HCT116 (cell line): ENCODE measurements around the gene MAP10. TPM values are rescaled to one million over a fixed set of nuclear protein-coding genes. Genes with fewer than 3 reads are reported as not detected.

Experiments used
- ATAC-seq: fragments of 200-7000 bp; cut with Tn5 transposase; 2 replicates; pipeline ENCODE4 v1.9.1; 2020; ENCODE audit warnings: mild to moderate bottlenecking, moderate library complexity
- BruUV-seq: library from RNA; stranded (reverse); fragments of 400-500 nt; replicated peaks from 2 replicates; lab custom pipeline; 2021; lab: Mats Ljungman, UMichigan
- CTCF ChIA-PET: fragments of 300-600 bp; sonication (Branson Sonifier 250); formaldehyde crosslinking; loops from one replicate; lab custom pipeline; 2021; ENCODE audit warnings: antibody characterized with exemption; lab: Charles Lee
- POLR2A ChIA-PET: fragments of 300-600, 350-600 bp; sonication (Branson Sonifier 250); formaldehyde crosslinking; loops from one replicate; lab custom pipeline; 2021; ENCODE audit warnings: antibody characterized with exemption; lab: Charles Lee
- RAD21 ChIA-PET, 2 experiments: fragments of 300-600 bp; sonication (Branson Sonifier 250); formaldehyde crosslinking; loops; one replicate each; lab custom pipeline; 2023; ENCODE audit warnings: low total read pairs in 2 of 2; ENCODE audit not compliant: uncharacterized antibody in 2 of 2, unreplicated experiment in 2 of 2, low non-redundant PET in 1 of 2; lab: Charles Lee
- DNase-seq: peaks from one replicate; pipeline ENCODE4 v3.0.0-alpha.2; 2010; ENCODE audit warnings: low read depth, low spot score
- H2AFZ ChIP-seq: fragments of 200-600 bp; shearing (Covaris generic), sonication (generic); 2 replicates; pipeline ENCODE4 v1.6.1; 2017; ENCODE audit warnings: low read depth, mixed run types, mixed read lengths, antibody characterized with exemption, low read length; ENCODE audit not compliant: poor library complexity, severe bottlenecking
- H3K27ac ChIP-seq: 2 replicates; pipeline ENCODE4 v1.5.1; 2012; ENCODE audit warnings: low read depth, low read length
- H3K27me3 ChIP-seq: fragments of 200-600 bp; sonication (generic); 2 replicates; pipeline ENCODE4 v1.6.1; 2016; ENCODE audit warnings: mixed run types, low read length, mixed read lengths; ENCODE audit not compliant: insufficient read depth
- H3K36me3 ChIP-seq, 2 experiments: fragments of 200-500 bp in 1 of 2; fragments of 200-600 bp in 1 of 2; sonication (Bioruptor generic) in 1 of 2; sonication (generic) in 1 of 2; 2 replicates each; pipeline versions ENCODE4 v1.5.1 to v1.6.1; 2014 to 2016; ENCODE audit warnings: low read length in 2 of 2, inconsistent platforms in 1 of 2, mixed read lengths in 1 of 2, mixed run types in 1 of 2; ENCODE audit not compliant: insufficient read depth in 2 of 2, control insufficient read depth in 1 of 2
- H3K4me1 ChIP-seq, 2 experiments: fragments of 200-600 bp in 1 of 2; sonication (generic) in 1 of 2; 2 replicates each; pipeline versions ENCODE4 v1.5.1 to v1.6.1; 2012 to 2017; ENCODE audit warnings: low read length in 2 of 2, inconsistent platforms in 1 of 2, mild to moderate bottlenecking in 1 of 2, mixed read lengths in 1 of 2, mixed run types in 1 of 2, moderate library complexity in 1 of 2; ENCODE audit not compliant: insufficient read depth in 2 of 2, control insufficient read depth in 1 of 2
- H3K4me2 ChIP-seq: fragments of 200-600 bp; sonication (generic); 2 replicates; pipeline ENCODE4 v1.6.1; 2017; ENCODE audit warnings: mixed run types, low read length, mixed read lengths
- H3K4me3 ChIP-seq, 2 experiments: fragments of 200-600 bp in 1 of 2; sonication (generic) in 1 of 2; replicated peaks in 1 of 2; 2 replicates each; pipeline ENCODE4 v1.5.1; 2011 to 2016; ENCODE audit warnings: low read length in 2 of 2, control low read depth in 1 of 2, low read depth in 1 of 2, mild to moderate bottlenecking in 1 of 2, mixed read lengths in 1 of 2, mixed run types in 1 of 2
- H3K79me2 ChIP-seq: fragments of 200-600 bp; sonication (generic); 2 replicates; pipeline ENCODE4 v1.6.1; 2017; ENCODE audit warnings: mild to moderate bottlenecking, mixed run types, low read length, moderate library complexity, mixed read lengths; ENCODE audit not compliant: insufficient read depth
- H3K9ac ChIP-seq: fragments of 200-600 bp; sonication (generic); 2 replicates; pipeline ENCODE4 v1.6.1; 2016; ENCODE audit warnings: low read length, mixed read lengths
- H3K9me2 ChIP-seq: fragments of 200-600 bp; sonication (generic), shearing (Covaris generic); 2 replicates; pipeline ENCODE4 v1.6.1; 2017; ENCODE audit warnings: mixed run types, mild to moderate bottlenecking, moderate library complexity; ENCODE audit not compliant: insufficient read depth
- H3K9me3 ChIP-seq, 2 experiments: fragments of 200-500 bp in 1 of 2; fragments of 200-600 bp in 1 of 2; sonication (Bioruptor generic) in 1 of 2; sonication (generic) in 1 of 2; 2 replicates each; pipeline ENCODE4 v1.6.1; 2014 to 2017; ENCODE audit warnings: low read length in 2 of 2, mixed read lengths in 2 of 2, inconsistent platforms in 1 of 2, low read depth in 1 of 2, mild to moderate bottlenecking in 1 of 2, mixed run types in 1 of 2, moderate library complexity in 1 of 2; ENCODE audit not compliant: control insufficient read depth in 1 of 2, insufficient read depth in 1 of 2
- H4K20me1 ChIP-seq: fragments of 200-600 bp; sonication (generic), shearing (Covaris generic); 2 replicates; pipeline ENCODE4 v1.6.1; 2017; ENCODE audit warnings: mixed run types, mild to moderate bottlenecking, moderate library complexity; ENCODE audit not compliant: insufficient read depth
- CBX3 ChIP-seq: IDR thresholded peaks from 2 replicates; pipeline ENCODE4 v1.6.1; 2012; ENCODE audit warnings: low read depth
- CEBPB ChIP-seq: IDR thresholded peaks from 2 replicates; pipeline ENCODE4 v1.6.1; 2012; ENCODE audit warnings: low read depth
- EGR1 ChIP-seq: IDR thresholded peaks from 2 replicates; pipeline ENCODE4 v1.6.1; 2012; ENCODE audit warnings: low read depth
- ELF1 ChIP-seq: IDR thresholded peaks from 2 replicates; pipeline ENCODE4 v1.6.1; 2012; ENCODE audit warnings: low read depth, borderline replicate concordance
- EZH2phosphoT487 ChIP-seq: fragments of 200-600 bp; IDR thresholded peaks from 2 replicates; pipeline ENCODE4 v1.6.1; 2018; ENCODE audit warnings: antibody characterized with exemption, borderline replicate concordance
- FOSL1 ChIP-seq: IDR thresholded peaks from 2 replicates; pipeline ENCODE4 v1.6.1; 2012; ENCODE audit warnings: low read depth
- POLR2AphosphoS5 ChIP-seq: IDR thresholded peaks from 2 replicates; pipeline ENCODE4 v1.6.1; 2011; ENCODE audit warnings: mild to moderate bottlenecking, low read depth, low read length, moderate library complexity
- RAD21 ChIP-seq: IDR thresholded peaks from 2 replicates; pipeline ENCODE4 v1.6.1; 2012; ENCODE audit warnings: low read depth, mild to moderate bottlenecking
- SP1 ChIP-seq: IDR thresholded peaks from 2 replicates; pipeline ENCODE4 v1.6.1; 2012; ENCODE audit warnings: low read depth
- YY1 ChIP-seq: IDR thresholded peaks from 2 replicates; pipeline ENCODE4 v1.6.1; 2011; ENCODE audit warnings: low read length, low read depth, moderate library complexity, mild to moderate bottlenecking; ENCODE audit not compliant: insufficient replicate concordance; ENCODE audit errors: extremely low read depth
- ZFX ChIP-seq: fragments of 450-650 bp; IDR thresholded peaks from 2 replicates; pipeline ENCODE4 v1.6.1; 2017
- ZNF274 ChIP-seq: fragments of 200-500 bp; sonication (Bioruptor generic); IDR thresholded peaks from 2 replicates; pipeline ENCODE4 v1.6.1; 2014; ENCODE audit warnings: mild to moderate bottlenecking, low read depth, low read length, inconsistent platforms
- intact Hi-C: fragments of 100-400 bp; cut with micrococcal nuclease; formaldehyde crosslinking; loops from 2 replicates; pipeline ENCODE4 v1.10.0; 2022
- total RNA-seq: library from RNA; stranded (reverse); gene quantifications from one replicate; pipeline ENCODE4 v1.2.1, GENCODE V29; 2021; ENCODE audit not compliant: unreplicated experiment
- TF ChIP-seq, protein P1 (sequence below), 3 experiments: fragments of 200-600 bp in 1 of 3; sonication (generic) in 1 of 3; IDR thresholded peaks in 2 of 3; conservative IDR thresholded peaks in 1 of 3; 2 replicates each; pipeline ENCODE4 v1.5.1; 2012 to 2017; ENCODE audit warnings: low read depth in 2 of 3, low read length in 2 of 3, antibody characterized with exemption in 1 of 3, borderline replicate concordance in 1 of 3, control low read depth in 1 of 3, mild to moderate bottlenecking in 1 of 3, mixed read lengths in 1 of 3, mixed run types in 1 of 3, moderate library complexity in 1 of 3; ENCODE audit not compliant: insufficient read depth in 1 of 3
- TF ChIP-seq, protein P2 (sequence below): IDR thresholded peaks from 2 replicates; pipeline ENCODE4 v1.6.1; 2011; ENCODE audit warnings: mild to moderate bottlenecking, low read length, moderate library complexity; ENCODE audit not compliant: insufficient replicate concordance; ENCODE audit errors: extremely low read depth
- TF ChIP-seq, protein P3 (sequence below): IDR thresholded peaks from 2 replicates; pipeline ENCODE4 v1.6.1; 2012

Gene MAP10
- total RNA-seq, 1 experiment from 2014 or later = not detected

DNA sequence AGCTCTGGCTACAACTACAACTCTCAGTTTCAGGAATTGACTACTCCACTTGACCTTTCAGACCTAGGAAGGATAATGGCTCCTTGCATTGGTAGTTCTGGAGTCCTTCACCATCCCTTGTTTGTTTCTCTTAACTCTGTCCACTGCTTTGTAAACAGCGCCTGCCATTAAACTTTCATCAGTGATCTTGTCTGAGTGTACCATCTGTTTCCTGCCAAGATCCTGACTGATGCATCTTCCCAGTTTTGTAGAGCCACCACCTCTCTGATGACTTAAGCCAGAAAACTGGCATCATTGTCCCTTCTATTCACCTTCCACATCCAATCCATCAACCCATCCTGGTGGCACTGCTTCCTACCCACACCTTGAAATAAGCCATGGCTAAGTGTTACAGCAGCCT is 15.2 kb downstream of the MAP10 start:
- Histone ChIP-seq H3K9ac (no peak overlapping the region), H2AFZ (no peak overlapping the region), H3K27ac (no peak overlapping the region), H3K9me2 (no peaks in the 10 kb centered on the region), H3K36me3 (no peaks in the 10 kb centered on the region), H3K4me2 (no peak overlapping the region), H3K4me1 (no peaks in the 10 kb centered on the region), H3K79me2 (no peaks in the 10 kb centered on the region), H3K9me3 (no peaks in the 10 kb centered on the region), H4K20me1 (no peaks in the 10 kb centered on the region), H3K4me3 (no peak overlapping the region), H3K27me3 (no peaks in the 10 kb centered on the region)
- intact Hi-C loops = no loop called here
- TF ChIP-seq CBX3 (no peak), ELF1 (no peak), POLR2AphosphoS5 (no peak), ZNF274 (no peak), CEBPB (no peak), RAD21 (no peak), EGR1 (no peak)
- TF ChIP-seq, protein P1, sequence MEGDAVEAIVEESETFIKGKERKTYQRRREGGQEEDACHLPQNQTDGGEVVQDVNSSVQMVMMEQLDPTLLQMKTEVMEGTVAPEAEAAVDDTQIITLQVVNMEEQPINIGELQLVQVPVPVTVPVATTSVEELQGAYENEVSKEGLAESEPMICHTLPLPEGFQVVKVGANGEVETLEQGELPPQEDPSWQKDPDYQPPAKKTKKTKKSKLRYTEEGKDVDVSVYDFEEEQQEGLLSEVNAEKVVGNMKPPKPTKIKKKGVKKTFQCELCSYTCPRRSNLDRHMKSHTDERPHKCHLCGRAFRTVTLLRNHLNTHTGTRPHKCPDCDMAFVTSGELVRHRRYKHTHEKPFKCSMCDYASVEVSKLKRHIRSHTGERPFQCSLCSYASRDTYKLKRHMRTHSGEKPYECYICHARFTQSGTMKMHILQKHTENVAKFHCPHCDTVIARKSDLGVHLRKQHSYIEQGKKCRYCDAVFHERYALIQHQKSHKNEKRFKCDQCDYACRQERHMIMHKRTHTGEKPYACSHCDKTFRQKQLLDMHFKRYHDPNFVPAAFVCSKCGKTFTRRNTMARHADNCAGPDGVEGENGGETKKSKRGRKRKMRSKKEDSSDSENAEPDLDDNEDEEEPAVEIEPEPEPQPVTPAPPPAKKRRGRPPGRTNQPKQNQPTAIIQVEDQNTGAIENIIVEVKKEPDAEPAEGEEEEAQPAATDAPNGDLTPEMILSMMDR (IDR thresholded peaks at IDR 0.05 in 2 of 3, conservative IDR thresholded peaks at IDR 0.05 in 1 of 3; ENCODE audit: borderline replicate concordance in 1 of 3, insufficient read depth in 1 of 3, low read depth in 2 of 3, low read length in 2 of 3) = no peak
- BruUV-seq = no TSS peak
- RAD21 ChIA-PET = no interaction called here
- ATAC-seq = no peak
- CTCF ChIA-PET = no interaction called here
- no peak for DNase-seq
- POLR2A ChIA-PET = no interaction called here

DNA sequence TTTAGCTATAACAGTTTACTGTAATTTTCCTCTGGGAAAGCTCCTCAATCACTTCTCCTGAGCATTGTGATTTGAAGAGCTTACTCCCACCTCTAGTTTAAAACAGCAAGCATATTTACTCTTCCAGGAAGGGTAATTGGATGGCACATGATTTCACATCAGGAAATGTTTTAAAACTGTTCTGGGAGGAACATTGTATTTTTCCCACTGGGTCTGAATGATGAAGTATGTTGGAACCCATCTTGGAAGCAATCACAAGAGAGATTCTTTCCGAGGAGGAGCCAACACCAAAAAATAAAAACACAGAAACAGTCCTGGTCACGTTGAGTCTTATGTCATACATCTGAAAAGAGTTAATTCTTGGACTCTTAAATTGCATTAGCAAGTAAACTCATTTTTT is 17.3 kb downstream of the MAP10 start:
- ChIA-PET CTCF (no interaction called here), RAD21 (no interaction called here), POLR2A (no interaction called here)
- no peak overlapping the region for H2AFZ ChIP-seq
- H3K27me3 ChIP-seq = no peaks in the 10 kb centered on the region
- intact Hi-C loops = no loop called here
- no TSS peak for BruUV-seq
- ATAC-seq = no peak
- H3K36me3 ChIP-seq = no peaks in the 10 kb centered on the region
- no peak overlapping the region for H3K27ac ChIP-seq
- H3K79me2 ChIP-seq = no peaks in the 10 kb centered on the region
- no peaks in the 10 kb centered on the region for H4K20me1 ChIP-seq
- no peaks in the 10 kb centered on the region for H3K9me3 ChIP-seq
- no peak for DNase-seq
- H3K9ac ChIP-seq = no peak overlapping the region
- no peak overlapping the region for H3K4me3 ChIP-seq
- no peaks in the 10 kb centered on the region for H3K9me2 ChIP-seq
- no peaks in the 10 kb centered on the region for H3K4me1 ChIP-seq
- no peak overlapping the region for H3K4me2 ChIP-seq
- TF ChIP-seq FOSL1 (no peak), SP1 (no peak), CBX3 (no peak), YY1 (no peak), CEBPB (no peak), EZH2phosphoT487 (no peak), ELF1 (no peak), ZFX (no peak), EGR1 (no peak)
- TF ChIP-seq, protein P1 (IDR thresholded peaks at IDR 0.05 in 2 of 3, conservative IDR thresholded peaks at IDR 0.05 in 1 of 3; ENCODE audit: borderline replicate concordance in 1 of 3, insufficient read depth in 1 of 3, low read depth in 2 of 3, low read length in 2 of 3) = no peak
- TF ChIP-seq, protein P2, sequence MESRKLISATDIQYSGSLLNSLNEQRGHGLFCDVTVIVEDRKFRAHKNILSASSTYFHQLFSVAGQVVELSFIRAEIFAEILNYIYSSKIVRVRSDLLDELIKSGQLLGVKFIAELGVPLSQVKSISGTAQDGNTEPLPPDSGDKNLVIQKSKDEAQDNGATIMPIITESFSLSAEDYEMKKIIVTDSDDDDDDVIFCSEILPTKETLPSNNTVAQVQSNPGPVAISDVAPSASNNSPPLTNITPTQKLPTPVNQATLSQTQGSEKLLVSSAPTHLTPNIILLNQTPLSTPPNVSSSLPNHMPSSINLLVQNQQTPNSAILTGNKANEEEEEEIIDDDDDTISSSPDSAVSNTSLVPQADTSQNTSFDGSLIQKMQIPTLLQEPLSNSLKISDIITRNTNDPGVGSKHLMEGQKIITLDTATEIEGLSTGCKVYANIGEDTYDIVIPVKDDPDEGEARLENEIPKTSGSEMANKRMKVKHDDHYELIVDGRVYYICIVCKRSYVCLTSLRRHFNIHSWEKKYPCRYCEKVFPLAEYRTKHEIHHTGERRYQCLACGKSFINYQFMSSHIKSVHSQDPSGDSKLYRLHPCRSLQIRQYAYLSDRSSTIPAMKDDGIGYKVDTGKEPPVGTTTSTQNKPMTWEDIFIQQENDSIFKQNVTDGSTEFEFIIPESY = no peak
- TF ChIP-seq, protein P3, sequence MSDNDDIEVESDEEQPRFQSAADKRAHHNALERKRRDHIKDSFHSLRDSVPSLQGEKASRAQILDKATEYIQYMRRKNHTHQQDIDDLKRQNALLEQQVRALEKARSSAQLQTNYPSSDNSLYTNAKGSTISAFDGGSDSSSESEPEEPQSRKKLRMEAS = no peak
